ENCODE data around the gene BPHL.

GRCh38 chr6:3072798-3073197 lies 45.7 kb upstream of the BPHL start:
- TF ChIP-seq, protein P1, sequence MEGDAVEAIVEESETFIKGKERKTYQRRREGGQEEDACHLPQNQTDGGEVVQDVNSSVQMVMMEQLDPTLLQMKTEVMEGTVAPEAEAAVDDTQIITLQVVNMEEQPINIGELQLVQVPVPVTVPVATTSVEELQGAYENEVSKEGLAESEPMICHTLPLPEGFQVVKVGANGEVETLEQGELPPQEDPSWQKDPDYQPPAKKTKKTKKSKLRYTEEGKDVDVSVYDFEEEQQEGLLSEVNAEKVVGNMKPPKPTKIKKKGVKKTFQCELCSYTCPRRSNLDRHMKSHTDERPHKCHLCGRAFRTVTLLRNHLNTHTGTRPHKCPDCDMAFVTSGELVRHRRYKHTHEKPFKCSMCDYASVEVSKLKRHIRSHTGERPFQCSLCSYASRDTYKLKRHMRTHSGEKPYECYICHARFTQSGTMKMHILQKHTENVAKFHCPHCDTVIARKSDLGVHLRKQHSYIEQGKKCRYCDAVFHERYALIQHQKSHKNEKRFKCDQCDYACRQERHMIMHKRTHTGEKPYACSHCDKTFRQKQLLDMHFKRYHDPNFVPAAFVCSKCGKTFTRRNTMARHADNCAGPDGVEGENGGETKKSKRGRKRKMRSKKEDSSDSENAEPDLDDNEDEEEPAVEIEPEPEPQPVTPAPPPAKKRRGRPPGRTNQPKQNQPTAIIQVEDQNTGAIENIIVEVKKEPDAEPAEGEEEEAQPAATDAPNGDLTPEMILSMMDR (conservative IDR thresholded peaks at IDR 0.05; ENCODE audit: low read depth, low read length) = no peak
- TF ChIP-seq, protein P2, sequence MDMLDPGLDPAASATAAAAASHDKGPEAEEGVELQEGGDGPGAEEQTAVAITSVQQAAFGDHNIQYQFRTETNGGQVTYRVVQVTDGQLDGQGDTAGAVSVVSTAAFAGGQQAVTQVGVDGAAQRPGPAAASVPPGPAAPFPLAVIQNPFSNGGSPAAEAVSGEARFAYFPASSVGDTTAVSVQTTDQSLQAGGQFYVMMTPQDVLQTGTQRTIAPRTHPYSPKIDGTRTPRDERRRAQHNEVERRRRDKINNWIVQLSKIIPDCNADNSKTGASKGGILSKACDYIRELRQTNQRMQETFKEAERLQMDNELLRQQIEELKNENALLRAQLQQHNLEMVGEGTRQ (IDR thresholded peaks at IDR 0.05; ENCODE audit: low read depth, low read length) = no peak
- TF ChIP-seq RAD21 (IDR thresholded peaks at IDR 0.05; ENCODE audit: low read length) (no peak), SMC3 (IDR thresholded peaks at IDR 0.05; ENCODE audit: low read depth, low read length) (no peak), RFX5 (IDR thresholded peaks at IDR 0.05; ENCODE audit: low read depth, low read length) (no peak), MAFK (IDR thresholded peaks at IDR 0.05; ENCODE audit: low read depth, low read length) (no peak), POLR2A (IDR thresholded peaks at IDR 0.05; ENCODE audit: low read depth, low read length) (no peak), CEBPB (IDR thresholded peaks at IDR 0.05; ENCODE audit: low read depth, low read length) (no peak), FOS (IDR thresholded peaks at IDR 0.05; ENCODE audit: low read depth, low read length) (no peak), MAZ (IDR thresholded peaks at IDR 0.05; ENCODE audit: borderline replicate concordance, low read depth, low read length) (no peak), MXI1 (IDR thresholded peaks at IDR 0.05; ENCODE audit: borderline replicate concordance, low read depth, low read length) (no peak), BHLHE40 (IDR thresholded peaks at IDR 0.05; ENCODE audit: low read depth, low read length) (no peak), CHD1 (IDR thresholded peaks at IDR 0.05; ENCODE audit: low read depth, low read length) (no peak)

All from IMR-90 (cell line).